T-helper 1 cell treated with Interleukin-12 subunit alpha and Interleukin-12 subunit beta and Interleukin-4 antibody, amounts not matched to agents 30 μg/mL and 1 μg/mL, for 36 hours (primary cell): ENCODE measurements around the gene NBAS.
A peak's percentile ranks its signal among the peaks of the same experiment; 100 is the strongest.

ENCODE experiments used
- H3K27ac Mint-ChIP-seq: one replicate; pipeline ENCODE4 v1.8.0; 2021; ENCODE audit warnings: mild to moderate bottlenecking, mixed read lengths
- H3K27me3 Mint-ChIP-seq: one replicate; pipeline ENCODE4 v1.8.0; 2021; ENCODE audit warnings: low read depth, mixed read lengths
- H3K36me3 Mint-ChIP-seq: one replicate; pipeline ENCODE4 v1.8.0; 2021; ENCODE audit warnings: low read depth, mixed read lengths
- H3K4me1 Mint-ChIP-seq: one replicate; pipeline ENCODE4 v1.8.0; 2021; ENCODE audit warnings: low read depth, mixed read lengths
- H3K4me3 Mint-ChIP-seq: one replicate; pipeline ENCODE4 v1.8.0; 2021; ENCODE audit warnings: mild to moderate bottlenecking, moderate library complexity, mixed read lengths
- H3K9me3 Mint-ChIP-seq: one replicate; pipeline ENCODE4 v1.8.0; 2021; ENCODE audit warnings: mixed read lengths

NBAS gene

DNA sequence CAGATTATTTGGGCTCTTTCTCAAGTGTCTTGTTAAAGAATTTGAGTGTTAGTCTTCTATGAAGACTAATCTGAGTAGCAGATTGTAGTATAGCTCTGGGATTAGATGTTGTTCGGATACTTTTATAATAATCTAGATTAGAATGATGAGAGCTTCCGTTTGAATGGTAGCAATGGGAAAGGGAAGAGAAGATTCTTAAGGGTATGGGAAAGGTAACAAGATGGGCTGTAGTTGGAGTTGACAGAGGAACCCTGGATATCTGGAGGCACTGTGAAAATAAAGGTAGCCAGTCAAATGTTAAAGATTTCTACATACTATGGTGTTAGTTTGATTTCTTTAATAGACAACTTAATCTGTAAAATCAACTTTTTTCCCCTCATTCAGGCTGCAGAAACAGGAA, 35.2 kb upstream of the NBAS start:
- Mint-ChIP-seq H3K4me1 (peaks cover 27% of the 10 kb centered on the region), H3K27me3 (no peaks in the 10 kb centered on the region), H3K27ac (no peak overlapping the region), H3K4me3 (no peak overlapping the region), H3K36me3 (peaks cover 38% of the 10 kb centered on the region), H3K9me3 (no peaks in the 10 kb centered on the region)

DNA sequence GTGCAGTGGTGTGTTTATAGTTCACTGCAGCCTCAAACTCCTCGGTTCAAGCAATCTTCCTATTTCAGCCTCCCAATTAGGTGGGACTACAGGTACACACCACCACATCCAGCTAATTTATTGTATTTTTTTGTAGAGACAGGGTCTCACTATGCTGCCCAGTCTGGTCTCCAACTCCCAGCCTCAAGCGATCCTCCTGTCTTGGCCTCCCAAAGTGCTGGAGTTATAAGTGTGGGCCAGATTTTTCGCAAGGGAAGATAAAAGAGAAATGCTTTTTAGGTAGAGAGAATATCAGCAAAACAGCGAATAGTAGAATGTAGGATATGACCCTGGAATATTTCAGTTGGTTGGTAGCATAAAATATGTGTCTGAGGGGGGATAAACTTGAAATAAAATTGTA, 34.8 kb upstream of the NBAS start:
- H3K4me3 Mint-ChIP-seq: no peak overlapping the region
- H3K36me3 Mint-ChIP-seq: peaks cover 35% of the 10 kb centered on the region

DNA sequence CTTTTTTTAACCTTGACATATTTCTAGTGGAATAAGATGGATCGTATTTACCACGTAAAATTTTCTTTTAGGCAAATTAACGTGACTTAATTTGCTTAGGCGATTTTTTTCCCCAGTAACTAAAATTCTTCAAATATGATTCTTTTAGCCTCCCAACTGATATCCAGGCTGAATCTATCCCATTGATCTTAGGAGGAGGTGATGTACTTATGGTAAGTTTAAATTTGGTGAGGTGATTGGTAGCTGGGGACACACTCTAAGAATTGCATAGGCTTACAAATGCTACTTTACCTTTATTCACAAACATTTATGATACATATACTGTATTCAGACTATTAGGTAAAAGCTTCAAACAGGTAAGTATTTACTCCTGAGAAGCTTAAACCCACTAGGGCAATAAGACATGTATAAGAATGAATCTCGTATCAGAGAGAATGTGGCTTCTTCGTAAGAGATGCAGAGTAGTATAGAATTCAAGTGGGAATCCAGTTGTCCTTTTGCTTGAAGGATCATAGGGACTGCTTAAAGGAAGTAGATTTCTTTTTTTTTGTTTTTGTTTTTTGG, 34.3 kb upstream of the NBAS start:
- Mint-ChIP-seq H3K4me1 (peaks cover 31% of the 10 kb centered on the region), H3K36me3 (peaks cover 33% of the 10 kb centered on the region), H3K4me3 (no peak overlapping the region), H3K27me3 (no peaks in the 10 kb centered on the region), H3K9me3 (no peaks in the 10 kb centered on the region), H3K27ac (no peak overlapping the region)

More for the DNA sequence above, 34.8 kb upstream of the NBAS start:
- Mint-ChIP-seq H3K27ac (no peak overlapping the region), H3K9me3 (no peaks in the 10 kb centered on the region), H3K27me3 (no peaks in the 10 kb centered on the region), H3K4me1 (peaks cover 31% of the 10 kb centered on the region)

DNA sequence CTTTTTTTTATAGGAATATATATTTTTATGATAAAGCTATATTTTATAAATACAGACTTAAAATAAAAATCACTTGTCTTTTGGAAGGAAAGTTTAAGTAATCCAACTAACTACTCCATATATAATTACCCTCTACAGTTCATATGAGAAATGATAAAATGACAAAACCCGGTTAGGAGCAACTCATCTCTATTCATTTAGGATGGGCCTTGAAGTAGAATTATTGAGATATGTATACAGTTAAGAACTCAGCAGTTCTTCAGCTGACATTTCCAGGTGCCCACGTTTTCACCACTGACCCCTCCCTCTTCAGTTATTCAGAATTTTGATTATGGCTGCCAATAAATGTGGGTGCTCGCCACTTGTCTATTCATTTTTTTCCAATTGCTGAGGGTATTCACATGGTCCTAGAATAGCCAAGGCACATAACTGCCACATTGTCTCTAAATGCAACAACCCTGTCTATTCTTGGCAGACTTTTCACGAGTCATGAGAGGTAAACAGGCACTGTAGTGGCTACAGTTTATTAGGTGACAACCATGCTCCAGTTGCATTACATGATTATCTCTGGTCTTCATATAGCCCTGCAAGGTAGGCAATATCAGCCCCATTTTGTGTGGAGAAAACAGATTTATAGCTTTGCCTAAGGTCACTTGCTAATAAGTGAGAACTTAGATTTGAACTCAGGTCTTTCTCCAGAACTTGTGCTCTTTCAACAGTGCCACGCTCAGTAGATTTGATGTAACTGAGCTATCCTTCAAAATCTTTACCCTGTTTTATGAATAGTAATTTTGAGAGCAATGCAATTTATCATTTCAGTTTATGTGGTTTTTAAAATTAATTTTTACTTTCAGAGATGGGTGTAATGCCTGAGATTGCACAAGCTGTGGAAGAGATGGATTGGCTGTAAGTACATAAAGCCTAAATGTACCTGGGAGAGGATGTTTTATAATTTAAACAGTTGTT, 33.4 kb upstream of the NBAS start:
- Mint-ChIP-seq H3K4me3 (no peak overlapping the region), H3K27ac (no peak overlapping the region), H3K4me1 (peaks cover 31% of the 10 kb centered on the region), H3K36me3 (peaks cover 30% of the 10 kb centered on the region), H3K9me3 (no peaks in the 10 kb centered on the region), H3K27me3 (no peaks in the 10 kb centered on the region)

DNA sequence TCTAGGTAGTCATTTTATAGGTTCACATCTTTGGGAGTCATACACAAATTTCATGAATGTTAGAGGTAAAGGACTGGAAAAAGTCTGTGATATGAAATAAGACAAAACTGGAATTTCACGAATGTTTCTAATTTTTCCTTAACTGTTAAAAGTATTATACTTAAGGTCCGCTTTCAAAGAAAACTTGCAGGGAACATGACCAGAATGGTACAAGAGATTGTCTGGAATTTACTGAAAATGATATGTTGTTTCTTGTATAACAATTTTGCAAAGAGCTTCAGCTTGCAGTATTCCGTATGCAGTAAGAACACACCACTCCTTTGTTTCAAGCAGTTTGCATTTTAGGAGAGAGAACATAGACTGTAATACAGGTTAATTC, 32.2 kb upstream of the NBAS start:
- no peak overlapping the region for H3K27ac Mint-ChIP-seq
- H3K4me1 Mint-ChIP-seq: peaks cover 31% of the 10 kb centered on the region
- no peaks in the 10 kb centered on the region for H3K9me3 Mint-ChIP-seq
- peak overlapping the region; percentile 86 for H3K4me3 Mint-ChIP-seq
- peaks cover 24% of the 10 kb centered on the region for H3K36me3 Mint-ChIP-seq
- no peaks in the 10 kb centered on the region for H3K27me3 Mint-ChIP-seq

DNA sequence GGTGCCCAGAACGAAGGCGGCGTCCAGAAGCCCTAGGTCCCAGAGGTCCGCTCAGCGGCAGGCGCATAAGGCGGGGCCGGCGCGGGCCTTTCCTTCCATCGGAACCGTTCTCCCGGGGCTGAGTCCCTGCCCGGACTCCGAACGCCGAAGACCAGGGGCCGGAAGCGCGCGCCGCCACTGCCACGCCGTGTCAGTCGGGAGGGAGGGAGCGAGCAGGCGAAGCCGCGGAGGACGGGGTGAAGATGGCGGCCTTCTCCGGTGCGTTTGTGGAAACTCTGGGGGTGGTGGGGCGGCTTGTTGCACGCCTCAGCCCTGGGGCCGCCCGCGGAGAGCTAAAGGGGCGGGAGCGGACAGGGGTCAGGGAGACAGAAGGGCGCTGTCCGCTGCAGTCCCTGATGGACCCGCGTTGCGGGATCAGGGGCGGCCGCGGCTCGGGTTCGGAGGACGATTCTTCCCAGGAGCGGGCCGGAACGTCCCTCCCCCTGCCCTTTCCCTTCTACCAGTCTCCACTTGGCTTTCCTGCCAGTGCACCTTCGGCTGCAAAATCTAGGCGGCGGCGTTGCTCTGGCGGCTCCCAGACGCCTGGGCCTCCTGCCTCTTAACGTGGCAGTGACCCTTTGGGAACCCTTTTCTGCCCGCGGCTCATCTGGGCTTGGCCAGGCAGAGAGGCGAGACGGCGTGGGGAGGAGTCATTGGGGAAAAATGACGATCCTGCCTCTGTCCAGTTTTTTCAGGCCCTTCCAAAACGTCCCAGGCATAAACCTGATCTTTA, 30.7 kb upstream of the NBAS start, which contains the start of gene DDX1:
DDX1 (plus strand) TSS at position 177 of the 772 bp plus-strand sequence; CDS start at position 243, 66 bp downstream.
- H3K4me1 Mint-ChIP-seq: peaks cover 31% of the 10 kb centered on the region

DNA sequence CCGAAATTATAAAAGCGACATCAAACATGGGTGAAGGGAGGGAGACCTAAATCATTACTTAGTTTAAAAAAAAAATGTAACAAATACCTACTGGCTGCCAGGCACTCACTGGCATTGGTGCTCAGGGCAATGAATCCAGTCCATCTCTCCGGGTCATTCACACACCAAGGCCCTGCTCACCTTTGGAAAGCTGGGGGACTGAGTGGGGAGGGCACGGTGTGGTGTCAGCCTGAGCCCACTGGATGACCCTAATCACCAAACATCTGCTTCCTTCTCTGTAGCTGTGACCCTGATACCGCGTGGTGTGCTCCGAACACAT, 30.2 kb upstream of the NBAS start:
- Mint-ChIP-seq H3K4me3 (peak overlapping the region; percentile 86), H3K27me3 (no peaks in the 10 kb centered on the region), H3K4me1 (peaks cover 30% of the 10 kb centered on the region), H3K9me3 (no peaks in the 10 kb centered on the region), H3K27ac (peak overlapping the region; percentile 89), H3K36me3 (peaks cover 14% of the 10 kb centered on the region)

More for the DNA sequence above, 30.7 kb upstream of the NBAS start, which contains the start of gene DDX1:
- Mint-ChIP-seq H3K27ac (peak within 1 kb of the TSS; percentile 89), H3K9me3 (no peaks in the 10 kb centered on the region), H3K4me3 (peak within 1 kb of the TSS; percentile 86), H3K27me3 (no peaks in the 10 kb centered on the region), H3K36me3 (peaks cover 17% of the 10 kb centered on the region)

DNA sequence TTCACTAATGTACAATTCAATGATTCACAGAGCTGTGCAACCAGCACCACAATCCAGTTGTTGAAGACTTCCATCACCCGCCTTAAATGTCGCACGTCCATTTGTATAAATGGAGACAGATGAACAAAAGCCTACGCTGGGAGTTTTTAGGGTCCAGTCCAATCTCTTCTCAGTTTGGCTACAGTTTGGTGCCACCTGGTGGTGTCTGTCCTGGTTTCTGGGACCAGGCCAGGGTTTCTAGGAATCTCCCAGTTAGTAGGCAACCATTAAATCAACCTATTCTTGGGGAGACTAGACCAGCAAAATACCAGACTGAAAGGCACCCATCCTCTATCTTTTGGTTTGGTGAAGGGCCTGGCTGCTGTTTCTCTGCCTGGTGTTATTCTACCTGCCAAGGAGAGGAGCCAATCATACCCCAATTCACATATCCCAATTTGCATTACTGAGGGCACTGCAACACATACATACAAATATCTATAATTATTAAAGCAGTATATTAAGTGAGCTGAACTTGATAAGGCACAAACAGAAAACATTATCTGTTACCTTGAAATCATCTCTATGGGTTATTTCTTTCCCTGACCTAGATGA, 27.3 kb upstream of the NBAS start:
- H3K27me3 Mint-ChIP-seq: peaks cover 3% of the 10 kb centered on the region
- no peak overlapping the region for H3K4me3 Mint-ChIP-seq
- H3K27ac Mint-ChIP-seq: no peak overlapping the region
- no peaks in the 10 kb centered on the region for H3K9me3 Mint-ChIP-seq
- H3K4me1 Mint-ChIP-seq: peaks cover 19% of the 10 kb centered on the region
- H3K36me3 Mint-ChIP-seq: no peaks in the 10 kb centered on the region

DNA sequence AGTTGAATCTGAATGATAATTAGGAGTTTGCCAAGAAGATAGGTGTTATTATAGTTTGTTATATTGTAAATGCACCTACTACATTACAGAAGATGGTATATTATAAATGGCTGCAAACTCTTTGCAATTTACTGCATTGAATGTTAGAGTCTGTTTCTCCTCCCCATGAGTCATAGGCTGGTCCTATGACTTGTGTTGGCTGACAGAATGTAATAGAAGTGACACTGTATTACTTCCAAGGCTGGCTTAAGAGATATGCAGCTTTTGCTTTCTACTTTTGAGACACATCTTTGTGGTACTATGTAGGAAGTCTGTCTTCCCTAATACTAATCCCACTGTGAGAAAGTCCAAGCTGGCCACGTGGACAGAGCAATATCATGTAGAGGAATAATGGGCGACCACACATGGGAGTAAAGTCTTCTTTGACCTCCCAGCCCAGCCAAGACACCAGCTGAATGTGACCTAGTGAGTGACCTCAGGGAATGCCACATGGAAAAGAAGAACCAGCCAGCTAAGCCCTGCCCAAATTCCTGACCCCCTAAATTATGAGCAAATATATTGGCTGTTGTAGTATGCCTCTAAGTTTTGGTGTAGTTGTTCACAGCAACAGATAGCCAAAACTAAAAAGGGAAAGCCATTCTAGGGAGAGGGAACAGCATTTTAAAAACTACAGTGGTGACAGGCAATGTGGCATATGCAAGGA, 23.8 kb upstream of the NBAS start:
- Mint-ChIP-seq H3K4me3 (no peak overlapping the region), H3K4me1 (no peaks in the 10 kb centered on the region), H3K27ac (no peak overlapping the region), H3K9me3 (no peaks in the 10 kb centered on the region), H3K36me3 (no peaks in the 10 kb centered on the region), H3K27me3 (peaks cover 3% of the 10 kb centered on the region)

DNA sequence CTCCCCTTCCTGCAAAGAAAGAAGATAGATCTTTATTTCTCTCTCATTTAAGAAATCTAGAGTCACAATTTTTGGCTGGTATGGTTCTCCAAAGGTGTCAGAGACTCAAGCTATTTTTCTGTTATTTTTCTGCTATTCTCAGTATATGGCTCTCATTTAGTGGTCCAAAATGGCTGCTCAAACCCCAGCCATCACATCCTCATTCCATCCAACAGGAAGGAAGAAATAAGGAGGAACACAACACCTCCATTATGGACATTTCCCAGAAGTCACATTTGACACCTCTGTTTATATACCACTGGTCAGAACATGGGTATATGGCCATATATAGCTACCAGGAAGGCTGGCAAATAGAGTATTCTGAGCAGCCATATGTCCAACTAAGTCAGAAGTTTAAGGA, 23.2 kb upstream of the NBAS start:
- H3K4me1 Mint-ChIP-seq: no peaks in the 10 kb centered on the region
- no peak overlapping the region for H3K4me3 Mint-ChIP-seq
- no peak overlapping the region for H3K27ac Mint-ChIP-seq
- peaks cover 3% of the 10 kb centered on the region for H3K27me3 Mint-ChIP-seq
- H3K36me3 Mint-ChIP-seq: no peaks in the 10 kb centered on the region
- H3K9me3 Mint-ChIP-seq: no peaks in the 10 kb centered on the region

DNA sequence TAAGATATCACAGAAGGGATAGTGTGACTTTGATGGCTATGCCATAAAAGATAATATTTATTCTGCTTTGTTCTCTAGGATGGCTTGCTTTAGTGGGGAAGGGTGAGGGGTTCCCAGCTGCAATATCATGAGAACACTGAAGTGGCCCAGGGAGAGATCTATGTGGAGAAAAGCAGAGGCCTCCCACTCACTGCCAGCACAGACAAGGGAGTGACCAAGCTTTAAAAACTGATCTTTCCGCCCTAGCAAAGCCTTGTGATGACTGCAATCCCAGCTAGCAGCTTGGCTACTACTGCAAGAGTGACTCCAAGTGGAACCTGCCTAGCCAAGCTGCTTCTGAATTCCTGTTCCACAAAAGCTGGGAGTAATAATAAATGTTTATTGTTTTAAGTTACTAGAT, 22.7 kb upstream of the NBAS start:
- no peaks in the 10 kb centered on the region for H3K9me3 Mint-ChIP-seq
- no peaks in the 10 kb centered on the region for H3K4me1 Mint-ChIP-seq
- H3K27ac Mint-ChIP-seq: no peak overlapping the region
- H3K27me3 Mint-ChIP-seq: peaks cover 6% of the 10 kb centered on the region
- H3K4me3 Mint-ChIP-seq: no peak overlapping the region
- H3K36me3 Mint-ChIP-seq: no peaks in the 10 kb centered on the region

DNA sequence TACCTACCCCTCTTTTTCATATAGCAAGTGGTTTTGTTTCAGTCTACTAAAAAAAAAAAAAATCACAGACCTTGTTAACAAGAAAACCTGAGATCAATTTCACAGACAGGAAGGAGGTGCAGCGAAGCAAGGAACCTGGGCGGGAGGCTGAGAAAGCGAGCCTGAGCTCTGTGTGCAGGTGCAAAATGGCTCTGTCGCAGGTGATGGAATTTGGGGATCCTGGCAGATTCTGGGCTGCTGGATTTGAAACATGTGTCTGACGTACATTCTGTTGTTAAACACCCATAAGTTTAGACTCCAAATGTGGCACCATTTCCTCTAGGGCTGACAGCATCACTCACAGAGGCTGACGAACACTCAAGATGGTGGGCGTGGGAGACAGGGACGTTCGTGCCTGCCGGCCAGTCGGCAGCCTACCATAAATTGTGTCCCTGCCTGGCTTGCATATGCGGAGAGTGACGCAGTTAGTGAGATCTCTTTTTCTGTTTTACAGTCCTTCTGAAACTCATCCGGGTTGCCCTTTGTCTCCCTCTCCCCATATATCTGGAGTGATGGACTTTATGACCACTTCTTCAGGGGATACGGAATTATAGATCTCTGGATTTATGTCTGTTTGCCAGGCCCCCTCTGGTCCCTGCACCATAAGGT, 21.7 kb upstream of the NBAS start:
- Mint-ChIP-seq H3K4me3 (no peak overlapping the region), H3K9me3 (no peaks in the 10 kb centered on the region), H3K4me1 (no peaks in the 10 kb centered on the region), H3K27me3 (peaks cover 9% of the 10 kb centered on the region), H3K27ac (no peak overlapping the region), H3K36me3 (no peaks in the 10 kb centered on the region)

DNA sequence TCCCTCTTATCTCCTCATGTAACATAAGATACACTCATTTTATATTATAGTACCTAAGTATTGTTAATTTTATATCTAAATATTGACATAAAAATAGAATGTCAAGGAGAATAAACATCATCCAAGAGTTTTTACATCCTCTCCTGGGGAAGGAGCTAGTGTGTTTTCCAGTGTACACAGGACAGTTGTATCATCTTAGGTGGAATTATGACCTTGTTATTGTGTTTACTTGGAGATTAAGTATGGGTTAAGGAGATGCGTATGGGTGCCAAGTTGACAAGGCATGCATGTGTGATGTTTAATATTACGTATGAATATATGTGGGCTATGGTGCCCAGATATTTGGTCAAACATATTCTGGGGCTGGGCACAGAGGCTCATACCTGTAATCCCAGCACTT, 19.3 kb upstream of the NBAS start:
- Mint-ChIP-seq H3K27me3 (peaks cover 7% of the 10 kb centered on the region), H3K4me3 (no peak overlapping the region), H3K4me1 (peaks cover 2% of the 10 kb centered on the region), H3K9me3 (no peaks in the 10 kb centered on the region), H3K27ac (no peak overlapping the region), H3K36me3 (no peaks in the 10 kb centered on the region)
